Endodermal cell (in vitro differentiated cells): ENCODE measurements around the gene RERE. TPM values are rescaled to one million over a fixed set of nuclear protein-coding genes. Genes with fewer than 3 reads are reported as not detected.

Source experiments
- DNase-seq: peaks from one replicate; pipeline ENCODE4 v3.0.0-alpha.2; 2017
- H3K27ac ChIP-seq: 2 replicates; pipeline ENCODE4 v1.5.1; 2013; ENCODE audit warnings: mild to moderate bottlenecking, low read depth, low read length, moderate library complexity
- H3K27me3 ChIP-seq: 2 replicates; pipeline ENCODE4 v1.6.1; 2013; ENCODE audit warnings: mild to moderate bottlenecking, low read length, moderate library complexity; ENCODE audit not compliant: insufficient read depth, control insufficient read depth, poor library complexity, severe bottlenecking
- H3K36me3 ChIP-seq: 2 replicates; pipeline ENCODE4 v1.7.0; 2013; ENCODE audit warnings: mild to moderate bottlenecking, low read length, moderate library complexity; ENCODE audit not compliant: control insufficient read depth, insufficient read depth
- H3K4me1 ChIP-seq: one replicate; pipeline ENCODE4 v1.7.0; 2013; ENCODE audit warnings: low read length; ENCODE audit not compliant: control insufficient read depth, insufficient read depth
- H3K4me3 ChIP-seq: 2 replicates; pipeline ENCODE4 v1.5.1; 2013; ENCODE audit warnings: mild to moderate bottlenecking, low read length, moderate library complexity
- H3K9ac ChIP-seq: 2 replicates; pipeline ENCODE4 v1.6.1; 2013; ENCODE audit warnings: mild to moderate bottlenecking, low read length, moderate library complexity; ENCODE audit not compliant: poor library complexity, severe bottlenecking; ENCODE audit errors: extremely low read depth
- H3K9me3 ChIP-seq: 2 replicates; pipeline ENCODE4 v1.6.1; 2013; ENCODE audit warnings: mild to moderate bottlenecking, low read length, moderate library complexity; ENCODE audit not compliant: control insufficient read depth
- H3K27ac Mint-ChIP-seq: 2 replicates; pipeline ENCODE4 v1.8.0; 2020; ENCODE audit warnings: mixed read lengths
- H3K27me3 Mint-ChIP-seq: 2 replicates; pipeline ENCODE4 v1.8.0; 2021; ENCODE audit warnings: mild to moderate bottlenecking, mixed read lengths; ENCODE audit not compliant: insufficient read depth
- H3K36me3 Mint-ChIP-seq: 2 replicates; pipeline ENCODE4 v1.8.0; 2020; ENCODE audit warnings: low read depth, mixed read lengths
- H3K4me1 Mint-ChIP-seq: 2 replicates; pipeline ENCODE4 v1.8.0; 2020; ENCODE audit warnings: mixed read lengths
- H3K4me3 Mint-ChIP-seq: 2 replicates; pipeline ENCODE4 v1.8.0; 2020; ENCODE audit warnings: mild to moderate bottlenecking, moderate library complexity, mixed read lengths
- H3K9me3 Mint-ChIP-seq: 2 replicates; pipeline ENCODE4 v1.8.0; 2020; ENCODE audit warnings: mild to moderate bottlenecking, mixed read lengths
- CTCF ChIP-seq: fragments of 200-600 bp; sonication (generic); conservative IDR thresholded peaks from 2 replicates; pipeline ENCODE4 v1.5.0; 2021; ENCODE audit warnings: antibody characterized with exemption, mild to moderate bottlenecking
- WGBS, 2 experiments: methylation state at CpG; one replicate each; pipeline versions ENCODE4 v1.1.5 to v1.1.7; 2013; ENCODE audit warnings: missing lambda C conversion rate in 2 of 2, mixed read lengths in 1 of 2; ENCODE audit not compliant: insufficient coverage in 1 of 2, insufficient read length in 1 of 2; 5-methylcytosine and 5-hydroxymethylcytosine counted together
- total RNA-seq, 2 donors: library from RNA; stranded (reverse); fragmentation: NEBNext Ultra II Directional in 1 of 2; extraction: Animal tissue kit (Norgen Biotek cat#: 25700) in 1 of 2; gene quantifications; 2 replicates in 1 of 2; 3 replicates in 1 of 2; pipeline ENCODE4 v1.2.1, GENCODE V29; 2021

Gene RERE
- total RNA-seq, 2 donors from 2014 or later = 159 to 179 TPM

GRCh38 chr1:8864713-8865344, 47.4 kb upstream of the RERE start:
- H3K4me1 ChIP-seq = peaks cover 3% of the 10 kb centered on the region
- no peaks in the 10 kb centered on the region for H3K27me3 Mint-ChIP-seq
- no peak overlapping the region for H3K4me3 Mint-ChIP-seq
- H3K9ac ChIP-seq = no peak overlapping the region
- WGBS, 2 experiments = 86 to 93% methylated on average over 5 to 6 of the region's 6 CpGs
- no peaks in the 10 kb centered on the region for H3K9me3 Mint-ChIP-seq
- no peak overlapping the region for H3K27ac ChIP-seq
- peaks cover 94% of the 10 kb centered on the region for H3K36me3 ChIP-seq
- peak; percentile 40 for DNase-seq
- peaks cover 92% of the 10 kb centered on the region for H3K36me3 Mint-ChIP-seq
- no peak overlapping the region for H3K27ac Mint-ChIP-seq
- H3K4me1 Mint-ChIP-seq = peaks cover 5% of the 10 kb centered on the region
- TF ChIP-seq CTCF = no peak
- H3K27me3 ChIP-seq = no peaks in the 10 kb centered on the region
- no peak overlapping the region for H3K4me3 ChIP-seq
- no peaks in the 10 kb centered on the region for H3K9me3 ChIP-seq

GRCh38 chr1:8863794-8864233, 46.4 kb upstream of the RERE start:
- peaks cover 4% of the 10 kb centered on the region for H3K4me1 Mint-ChIP-seq
- no peak for TF ChIP-seq CTCF

GRCh38 chr1:8863138-8863537, 45.7 kb upstream of the RERE start:
- no peaks in the 10 kb centered on the region for H3K27me3 Mint-ChIP-seq
- 95 to 96% methylated on average over 6 to 7 of the region's 7 CpGs for WGBS, 2 experiments
- peak; percentile 47 for DNase-seq
- peaks cover 11% of the 10 kb centered on the region for H3K4me1 Mint-ChIP-seq
- peak overlapping the region; percentile 83 for H3K27ac Mint-ChIP-seq
- H3K36me3 Mint-ChIP-seq = peaks cover 90% of the 10 kb centered on the region
- no peak overlapping the region for H3K27ac ChIP-seq
- peaks cover 95% of the 10 kb centered on the region for H3K36me3 ChIP-seq
- peaks cover 3% of the 10 kb centered on the region for H3K4me1 ChIP-seq
- no peak for TF ChIP-seq CTCF
- no peak overlapping the region for H3K4me3 Mint-ChIP-seq
- H3K9ac ChIP-seq = no peak overlapping the region
- H3K4me3 ChIP-seq = no peak overlapping the region
- no peaks in the 10 kb centered on the region for H3K9me3 Mint-ChIP-seq
- no peaks in the 10 kb centered on the region for H3K9me3 ChIP-seq
- H3K27me3 ChIP-seq = no peaks in the 10 kb centered on the region

More at GRCh38 chr1:8863794-8864233, 46.4 kb upstream of the RERE start:
- H3K9me3 ChIP-seq = no peaks in the 10 kb centered on the region
- H3K36me3 Mint-ChIP-seq = peaks cover 87% of the 10 kb centered on the region
- no peaks in the 10 kb centered on the region for H3K9me3 Mint-ChIP-seq
- H3K4me3 ChIP-seq = no peak overlapping the region
- peak; percentile 67 for DNase-seq
- no peaks in the 10 kb centered on the region for H3K27me3 ChIP-seq
- 83 to 94% methylated on average over 9 to 13 of the region's 13 CpGs for WGBS, 2 experiments
- no peak overlapping the region for H3K9ac ChIP-seq
- H3K27me3 Mint-ChIP-seq = no peaks in the 10 kb centered on the region
- no peak overlapping the region for H3K4me3 Mint-ChIP-seq
- H3K36me3 ChIP-seq = peaks cover 93% of the 10 kb centered on the region
- H3K27ac Mint-ChIP-seq = peak overlapping the region; percentile 66
- H3K27ac ChIP-seq = peak overlapping the region; percentile 34
- H3K4me1 ChIP-seq = peaks cover 3% of the 10 kb centered on the region
